Endodermal cell (in vitro differentiated cells): ENCODE data around the gene CBX6. TPM values are rescaled to one million over a fixed set of nuclear protein-coding genes. Genes with fewer than 3 reads are reported as not detected.
"Not testable (repeated sequence)": the region's sequence is repeated elsewhere in the genome, so short reads cannot be mapped to it uniquely, and the experiment has no call there.

ENCODE experiments used
- DNase-seq: peaks from one replicate; pipeline ENCODE4 v3.0.0-alpha.2; 2017
- H3K27ac ChIP-seq: 2 replicates; pipeline ENCODE4 v1.5.1; 2013; ENCODE audit warnings: mild to moderate bottlenecking, low read depth, low read length, moderate library complexity
- H3K27me3 ChIP-seq: 2 replicates; pipeline ENCODE4 v1.6.1; 2013; ENCODE audit warnings: mild to moderate bottlenecking, low read length, moderate library complexity; ENCODE audit not compliant: insufficient read depth, control insufficient read depth, poor library complexity, severe bottlenecking
- H3K36me3 ChIP-seq: 2 replicates; pipeline ENCODE4 v1.7.0; 2013; ENCODE audit warnings: mild to moderate bottlenecking, low read length, moderate library complexity; ENCODE audit not compliant: control insufficient read depth, insufficient read depth
- H3K4me1 ChIP-seq: one replicate; pipeline ENCODE4 v1.7.0; 2013; ENCODE audit warnings: low read length; ENCODE audit not compliant: control insufficient read depth, insufficient read depth
- H3K4me3 ChIP-seq: 2 replicates; pipeline ENCODE4 v1.5.1; 2013; ENCODE audit warnings: mild to moderate bottlenecking, low read length, moderate library complexity
- H3K9ac ChIP-seq: 2 replicates; pipeline ENCODE4 v1.6.1; 2013; ENCODE audit warnings: mild to moderate bottlenecking, low read length, moderate library complexity; ENCODE audit not compliant: poor library complexity, severe bottlenecking; ENCODE audit errors: extremely low read depth
- H3K9me3 ChIP-seq: 2 replicates; pipeline ENCODE4 v1.6.1; 2013; ENCODE audit warnings: mild to moderate bottlenecking, low read length, moderate library complexity; ENCODE audit not compliant: control insufficient read depth
- H3K27ac Mint-ChIP-seq: 2 replicates; pipeline ENCODE4 v1.8.0; 2020; ENCODE audit warnings: mixed read lengths
- H3K27me3 Mint-ChIP-seq: 2 replicates; pipeline ENCODE4 v1.8.0; 2021; ENCODE audit warnings: mild to moderate bottlenecking, mixed read lengths; ENCODE audit not compliant: insufficient read depth
- H3K36me3 Mint-ChIP-seq: 2 replicates; pipeline ENCODE4 v1.8.0; 2020; ENCODE audit warnings: low read depth, mixed read lengths
- H3K4me1 Mint-ChIP-seq: 2 replicates; pipeline ENCODE4 v1.8.0; 2020; ENCODE audit warnings: mixed read lengths
- H3K4me3 Mint-ChIP-seq: 2 replicates; pipeline ENCODE4 v1.8.0; 2020; ENCODE audit warnings: mild to moderate bottlenecking, moderate library complexity, mixed read lengths
- H3K9me3 Mint-ChIP-seq: 2 replicates; pipeline ENCODE4 v1.8.0; 2020; ENCODE audit warnings: mild to moderate bottlenecking, mixed read lengths
- WGBS, 2 experiments: methylation state at CpG; one replicate each; pipeline versions ENCODE4 v1.1.5 to v1.1.7; 2013; ENCODE audit warnings: missing lambda C conversion rate in 2 of 2, mixed read lengths in 1 of 2; ENCODE audit not compliant: insufficient coverage in 1 of 2, insufficient read length in 1 of 2; 5-methylcytosine and 5-hydroxymethylcytosine counted together
- total RNA-seq, 2 donors: library from RNA; stranded (reverse); fragmentation: NEBNext Ultra II Directional in 1 of 2; extraction: Animal tissue kit (Norgen Biotek cat#: 25700) in 1 of 2; gene quantifications; 2 replicates in 1 of 2; 3 replicates in 1 of 2; pipeline ENCODE4 v1.2.1, GENCODE V29; 2021
- TF ChIP-seq, protein P1 (sequence below): fragments of 200-600 bp; sonication (generic); conservative IDR thresholded peaks from 2 replicates; pipeline ENCODE4 v1.5.0; 2021; ENCODE audit warnings: antibody characterized with exemption, mild to moderate bottlenecking

CBX6 gene
- total RNA-seq, 2 donors from 2014 or later = 12.8 to 28.2 TPM

DNA sequence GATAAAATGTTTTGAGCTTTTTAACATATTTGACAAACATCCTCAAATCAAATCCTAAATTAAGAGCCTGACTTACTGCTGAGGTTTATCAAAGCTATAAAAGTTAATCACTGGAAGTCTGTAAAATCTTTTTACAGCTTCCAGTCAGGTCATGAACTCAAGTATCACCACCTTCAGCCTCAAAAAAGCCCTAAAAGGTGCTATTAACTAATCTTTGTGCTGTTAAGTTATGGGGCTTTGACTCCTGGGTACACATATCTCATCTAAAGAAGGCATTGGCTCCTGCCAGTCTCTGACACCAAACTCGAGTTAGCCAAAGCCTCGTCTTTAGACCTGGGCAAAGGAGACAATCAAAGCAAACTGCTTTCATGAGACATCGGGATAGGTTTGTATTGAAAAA is 34.0 kb upstream of the CBX6 start:
- H3K4me3 ChIP-seq = no peak overlapping the region
- no peak overlapping the region for H3K9ac ChIP-seq
- Mint-ChIP-seq H3K9me3 (peaks cover 61% of the 10 kb centered on the region), H3K36me3 (no peaks in the 10 kb centered on the region), H3K4me3 (no peak overlapping the region), H3K27me3 (peaks cover 14% of the 10 kb centered on the region), H3K4me1 (no peaks in the 10 kb centered on the region), H3K27ac (no peak overlapping the region)
- H3K9me3 ChIP-seq = peaks cover 46% of the 10 kb centered on the region
- no peak for DNase-seq
- no peak overlapping the region for H3K27ac ChIP-seq
- 82 to 85% methylated on average over 2 of the region's 3 CpGs for WGBS, 2 experiments
- H3K4me1 ChIP-seq = no peaks in the 10 kb centered on the region
- TF ChIP-seq, protein P1, sequence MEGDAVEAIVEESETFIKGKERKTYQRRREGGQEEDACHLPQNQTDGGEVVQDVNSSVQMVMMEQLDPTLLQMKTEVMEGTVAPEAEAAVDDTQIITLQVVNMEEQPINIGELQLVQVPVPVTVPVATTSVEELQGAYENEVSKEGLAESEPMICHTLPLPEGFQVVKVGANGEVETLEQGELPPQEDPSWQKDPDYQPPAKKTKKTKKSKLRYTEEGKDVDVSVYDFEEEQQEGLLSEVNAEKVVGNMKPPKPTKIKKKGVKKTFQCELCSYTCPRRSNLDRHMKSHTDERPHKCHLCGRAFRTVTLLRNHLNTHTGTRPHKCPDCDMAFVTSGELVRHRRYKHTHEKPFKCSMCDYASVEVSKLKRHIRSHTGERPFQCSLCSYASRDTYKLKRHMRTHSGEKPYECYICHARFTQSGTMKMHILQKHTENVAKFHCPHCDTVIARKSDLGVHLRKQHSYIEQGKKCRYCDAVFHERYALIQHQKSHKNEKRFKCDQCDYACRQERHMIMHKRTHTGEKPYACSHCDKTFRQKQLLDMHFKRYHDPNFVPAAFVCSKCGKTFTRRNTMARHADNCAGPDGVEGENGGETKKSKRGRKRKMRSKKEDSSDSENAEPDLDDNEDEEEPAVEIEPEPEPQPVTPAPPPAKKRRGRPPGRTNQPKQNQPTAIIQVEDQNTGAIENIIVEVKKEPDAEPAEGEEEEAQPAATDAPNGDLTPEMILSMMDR = no peak
- H3K36me3 ChIP-seq = no peaks in the 10 kb centered on the region
- no peaks in the 10 kb centered on the region for H3K27me3 ChIP-seq

DNA sequence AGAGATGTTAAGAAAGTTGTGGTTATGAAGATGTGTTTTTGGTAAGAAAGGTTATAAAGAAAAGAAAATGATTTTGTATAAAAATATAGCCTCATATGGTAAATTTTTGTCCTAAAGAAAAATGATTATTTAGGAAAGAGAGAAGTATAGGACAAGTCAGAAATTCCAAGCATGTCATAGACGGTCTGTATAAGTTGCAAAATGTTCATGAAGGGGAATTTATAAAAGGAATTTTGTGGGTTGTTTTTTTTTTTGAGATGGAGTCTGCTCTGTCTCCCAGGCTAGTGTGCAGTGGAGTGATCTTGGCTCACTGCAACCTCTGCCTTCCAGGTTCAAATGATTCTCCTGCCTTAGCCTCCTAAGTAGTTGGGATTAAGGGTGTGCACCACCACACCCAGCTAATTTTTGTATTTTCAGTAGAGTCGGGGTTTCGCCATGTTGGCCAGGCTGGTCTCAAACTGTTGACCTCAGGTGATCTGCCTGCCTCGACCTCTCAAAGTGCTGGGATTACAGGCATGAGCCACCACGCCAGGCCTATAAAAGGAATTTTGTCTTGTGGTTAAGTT is 32.1 kb upstream of the CBX6 start:
- H3K27me3 Mint-ChIP-seq, H3K36me3 ChIP-seq, H3K4me3 Mint-ChIP-seq, H3K36me3 Mint-ChIP-seq, H3K27ac Mint-ChIP-seq, H3K27me3 ChIP-seq, H3K27ac ChIP-seq, H3K9ac ChIP-seq, H3K4me3 ChIP-seq, H3K4me1 Mint-ChIP-seq, H3K4me1 ChIP-seq, DNase-seq: not testable (repeated sequence)
- 59 to 72% methylated on average over 4 to 5 of the region's 5 CpGs for WGBS, 2 experiments
- peaks cover 41% of the 10 kb centered on the region for H3K9me3 ChIP-seq
- H3K9me3 Mint-ChIP-seq = peaks cover 49% of the 10 kb centered on the region

DNA sequence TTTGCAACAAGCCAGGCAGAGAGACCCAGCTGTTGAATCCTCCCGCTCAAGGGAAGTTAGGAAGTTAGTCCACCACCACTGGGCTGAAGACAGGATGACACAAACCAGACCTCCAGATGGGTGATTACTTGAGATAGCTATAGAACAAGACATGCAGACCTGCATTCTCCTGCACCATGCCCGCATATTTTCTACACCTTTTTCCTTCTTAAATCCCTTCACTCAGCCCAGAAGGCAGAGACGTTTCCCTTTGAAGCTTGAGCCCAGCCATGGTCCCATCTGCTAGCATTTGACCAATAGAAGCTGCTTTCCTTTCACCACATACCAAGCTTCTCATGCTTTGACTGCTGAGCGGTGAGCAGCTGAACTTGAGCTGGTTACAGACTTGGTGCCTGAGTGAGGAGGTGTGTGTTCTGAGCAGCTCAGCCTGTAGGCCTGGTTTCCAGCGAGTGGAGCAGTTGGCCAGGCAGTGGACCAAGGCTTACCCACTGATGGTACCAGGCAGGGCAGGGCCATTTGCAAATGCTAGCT is 29.2 kb upstream of the CBX6 start:
- H3K27ac ChIP-seq = no peak overlapping the region
- Mint-ChIP-seq H3K27me3 (no peaks in the 10 kb centered on the region), H3K4me1 (no peaks in the 10 kb centered on the region), H3K4me3 (no peak overlapping the region), H3K9me3 (peaks cover 49% of the 10 kb centered on the region), H3K36me3 (no peaks in the 10 kb centered on the region), H3K27ac (no peak overlapping the region)
- WGBS, 2 experiments = 83% methylated on average over 5 of the region's 5 CpGs; no CpG with 5 or more reads in 1 of the 2 experiments
- DNase-seq = no peak
- no peaks in the 10 kb centered on the region for H3K36me3 ChIP-seq
- TF ChIP-seq, protein P1 = no peak
- no peak overlapping the region for H3K9ac ChIP-seq
- no peaks in the 10 kb centered on the region for H3K27me3 ChIP-seq
- H3K4me1 ChIP-seq = no peaks in the 10 kb centered on the region
- H3K9me3 ChIP-seq = peaks cover 48% of the 10 kb centered on the region
- no peak overlapping the region for H3K4me3 ChIP-seq

DNA sequence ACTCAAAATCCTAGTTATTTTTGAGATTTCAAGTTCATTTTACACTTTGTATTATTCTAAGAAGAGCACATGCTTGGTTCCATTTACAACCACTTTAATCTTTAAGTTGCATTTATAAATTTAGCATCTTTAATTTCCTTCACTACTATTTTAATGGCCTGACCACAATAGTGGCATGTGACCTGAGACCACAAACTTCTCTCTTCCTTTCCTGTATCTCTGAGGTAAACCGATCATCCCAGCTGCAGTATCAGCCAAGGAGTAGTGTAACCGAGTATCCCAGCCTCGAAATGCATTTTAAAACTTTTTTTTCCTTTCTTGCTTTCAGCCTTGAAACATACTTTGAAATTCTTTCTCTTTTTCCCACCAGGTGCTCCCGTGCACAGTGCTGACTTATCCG is 28.7 kb upstream of the CBX6 start:
- no peaks in the 10 kb centered on the region for H3K4me1 Mint-ChIP-seq
- WGBS, 2 experiments = 88 to 100% methylated on average over 3 to 5 of the region's 5 CpGs
- peaks cover 43% of the 10 kb centered on the region for H3K9me3 ChIP-seq
- no peak for DNase-seq
- H3K27ac ChIP-seq = no peak overlapping the region
- no peaks in the 10 kb centered on the region for H3K27me3 Mint-ChIP-seq
- no peak overlapping the region for H3K27ac Mint-ChIP-seq
- H3K36me3 Mint-ChIP-seq = no peaks in the 10 kb centered on the region
- H3K27me3 ChIP-seq = no peaks in the 10 kb centered on the region
- TF ChIP-seq, protein P1 = no peak
- no peak overlapping the region for H3K4me3 Mint-ChIP-seq
- H3K9me3 Mint-ChIP-seq = peaks cover 45% of the 10 kb centered on the region
- no peaks in the 10 kb centered on the region for H3K4me1 ChIP-seq
- H3K4me3 ChIP-seq = no peak overlapping the region
- H3K36me3 ChIP-seq = no peaks in the 10 kb centered on the region
- H3K9ac ChIP-seq = no peak overlapping the region
